Measurements from ENCODE around the gene KPNA4. TPM values are rescaled to one million over a fixed set of nuclear protein-coding genes. Genes with fewer than 3 reads are reported as not detected.

KPNA4 gene
- total RNA-seq, 1 experiment from 2014 or later, result 76.7 TPM

DNA sequence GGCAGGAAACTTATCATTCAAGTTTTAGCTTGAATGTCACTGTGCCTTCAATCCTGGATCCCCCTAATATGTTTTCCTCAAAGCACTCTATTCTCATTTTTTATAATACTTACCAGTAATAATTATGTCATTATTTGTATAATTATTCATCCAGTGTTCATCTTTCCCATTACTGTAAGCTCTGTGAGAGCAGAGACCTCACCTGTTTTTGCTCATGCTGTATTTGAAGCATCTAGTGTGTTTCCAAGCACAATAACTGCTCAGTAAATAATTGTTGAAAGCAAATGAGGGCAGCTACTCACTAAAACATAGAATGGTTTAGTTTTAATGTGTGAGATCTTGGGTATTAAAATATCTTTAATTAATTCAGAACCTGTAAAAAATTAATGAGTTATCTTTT, 36.9 kb upstream of the KPNA4 start:
- Histone ChIP-seq H2BK5ac (ENCODE audit: insufficient read length, low read length) (no peak overlapping the region), H2BK120ac (ENCODE audit: low read depth, low read length, poor library complexity, severe bottlenecking) (no peak overlapping the region), H3K27ac (ENCODE audit: insufficient read length, low read depth, low read length) (no peak overlapping the region), H4K91ac (ENCODE audit: insufficient read length, low read depth, low read length) (no peak overlapping the region), H3K23me2 (ENCODE audit: insufficient read length, low read depth, low read length, poor library complexity, severe bottlenecking) (no peaks in the 10 kb centered on the region), H3K9ac (ENCODE audit: extremely low read depth, insufficient read length, low read length) (no peak overlapping the region), H3T11ph (ENCODE audit: low read length) (no peak overlapping the region), H2BK12ac (ENCODE audit: insufficient read length, low read depth, low read length) (no peak overlapping the region), H2AK5ac (ENCODE audit: insufficient read length, low read length) (no peak overlapping the region), H3K56ac (ENCODE audit: insufficient read length, low read depth, low read length) (no peak overlapping the region), H4K20me1 (ENCODE audit: control insufficient read depth, insufficient read depth, insufficient read length) (no peaks in the 10 kb centered on the region), H3K4me1 (ENCODE audit: insufficient read depth, low read length) (no peaks in the 10 kb centered on the region), H3K14ac (ENCODE audit: insufficient read depth, low read length) (no peak overlapping the region), H2BK15ac (ENCODE audit: low read depth, low read length) (no peak overlapping the region), H4K5ac (ENCODE audit: insufficient read length, low read depth, low read length) (no peak overlapping the region), H3K18ac (ENCODE audit: insufficient read length, low read depth, low read length) (no peak overlapping the region), H2AFZ (ENCODE audit: low read length) (no peak overlapping the region), H3K9me3 (ENCODE audit: control insufficient read depth, low read depth, low read length) (no peaks in the 10 kb centered on the region), H3K27me3 (ENCODE audit: insufficient read depth, low read length) (no peaks in the 10 kb centered on the region), H3K4ac (ENCODE audit: low read depth, low read length) (no peak overlapping the region), H4K8ac (replicated peaks; ENCODE audit: insufficient read length, low read depth, low read length) (no peak overlapping the region), H2BK20ac (ENCODE audit: low read depth, low read length, poor library complexity, severe bottlenecking) (no peak overlapping the region), H3K79me1 (ENCODE audit: insufficient read depth, low read depth, low read length, poor library complexity, severe bottlenecking) (no peaks in the 10 kb centered on the region), H3K23ac (ENCODE audit: insufficient read length, low read depth, low read length) (no peak overlapping the region), H3K79me2 (ENCODE audit: insufficient read depth, low read length) (no peaks in the 10 kb centered on the region), H3K4me2 (ENCODE audit: insufficient read depth, insufficient read length, low read length) (no peak overlapping the region)
- no peaks in the 10 kb centered on the region for H3K27me3 Mint-ChIP-seq (ENCODE audit: low read depth)
- DNase-seq, result no peak
- no peaks in the 10 kb centered on the region for H3K36me3 Mint-ChIP-seq (ENCODE audit: insufficient read depth in 1 of 3, low read depth in 3 of 3)
- H3K4me3 Mint-ChIP-seq, result no peak overlapping the region
- no peaks in the 10 kb centered on the region for H3K4me1 Mint-ChIP-seq
- no peak overlapping the region for H3K27ac Mint-ChIP-seq
- no peaks in the 10 kb centered on the region for H3K9me3 Mint-ChIP-seq
- TF ChIP-seq, protein P1, sequence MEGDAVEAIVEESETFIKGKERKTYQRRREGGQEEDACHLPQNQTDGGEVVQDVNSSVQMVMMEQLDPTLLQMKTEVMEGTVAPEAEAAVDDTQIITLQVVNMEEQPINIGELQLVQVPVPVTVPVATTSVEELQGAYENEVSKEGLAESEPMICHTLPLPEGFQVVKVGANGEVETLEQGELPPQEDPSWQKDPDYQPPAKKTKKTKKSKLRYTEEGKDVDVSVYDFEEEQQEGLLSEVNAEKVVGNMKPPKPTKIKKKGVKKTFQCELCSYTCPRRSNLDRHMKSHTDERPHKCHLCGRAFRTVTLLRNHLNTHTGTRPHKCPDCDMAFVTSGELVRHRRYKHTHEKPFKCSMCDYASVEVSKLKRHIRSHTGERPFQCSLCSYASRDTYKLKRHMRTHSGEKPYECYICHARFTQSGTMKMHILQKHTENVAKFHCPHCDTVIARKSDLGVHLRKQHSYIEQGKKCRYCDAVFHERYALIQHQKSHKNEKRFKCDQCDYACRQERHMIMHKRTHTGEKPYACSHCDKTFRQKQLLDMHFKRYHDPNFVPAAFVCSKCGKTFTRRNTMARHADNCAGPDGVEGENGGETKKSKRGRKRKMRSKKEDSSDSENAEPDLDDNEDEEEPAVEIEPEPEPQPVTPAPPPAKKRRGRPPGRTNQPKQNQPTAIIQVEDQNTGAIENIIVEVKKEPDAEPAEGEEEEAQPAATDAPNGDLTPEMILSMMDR (conservative IDR thresholded peaks at IDR 0.05), result no peak
